ENCODE results near the gene TRAPPC3L. TPM values are rescaled to one million over a fixed set of nuclear protein-coding genes. Genes with fewer than 3 reads are reported as not detected.

Gene TRAPPC3L
- total RNA-seq, 1 experiment from 2014 or later = not detected

DNA sequence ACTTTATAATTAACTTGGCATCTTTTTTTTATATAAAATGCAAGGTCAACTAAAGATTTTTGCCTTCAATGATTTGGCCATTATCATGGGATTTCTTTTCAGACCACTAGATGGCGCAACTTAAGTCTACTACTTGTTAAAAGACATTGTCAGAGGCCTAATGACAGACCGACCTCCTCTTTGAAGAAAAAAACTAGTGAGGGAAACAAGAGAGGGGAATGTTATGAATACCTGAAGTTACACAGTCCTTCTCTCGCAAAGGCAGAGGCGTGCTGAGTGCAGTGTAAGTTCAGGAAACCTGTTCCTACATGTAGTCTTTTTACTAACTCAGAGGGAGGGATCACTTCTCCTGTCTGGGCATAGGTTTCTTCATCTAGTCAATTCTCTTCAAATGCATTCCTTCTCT lies 9.3 kb downstream of the TRAPPC3L start:
- H2BK120ac ChIP-seq (ENCODE audit: low read depth, low read length, poor library complexity, severe bottlenecking) = no peak overlapping the region
- H3K27me3 Mint-ChIP-seq (ENCODE audit: low read depth) = no peaks in the 10 kb centered on the region
- no peak overlapping the region for H2AK5ac ChIP-seq (ENCODE audit: insufficient read length, low read length)
- H2BK12ac ChIP-seq (ENCODE audit: insufficient read length, low read depth, low read length) = no peak overlapping the region
- H3K4me1 Mint-ChIP-seq = peaks cover 13 to 16% of the 10 kb centered on the region in 2 experiments
- H3K4me1 ChIP-seq (ENCODE audit: insufficient read depth, low read length) = no peaks in the 10 kb centered on the region; the same call in 1 of the 2 replicates
- H4K8ac ChIP-seq (replicated peaks; ENCODE audit: insufficient read length, low read depth, low read length) = no peak overlapping the region
- no peak overlapping the region for H3K4me2 ChIP-seq (ENCODE audit: insufficient read depth, insufficient read length, low read length)
- H3K27me3 ChIP-seq (ENCODE audit: insufficient read depth, low read length) = no peaks in the 10 kb centered on the region
- H2AFZ ChIP-seq (ENCODE audit: low read length) = no peak overlapping the region
- no peak overlapping the region for H3K18ac ChIP-seq (ENCODE audit: insufficient read length, low read depth, low read length)
- TF ChIP-seq, protein P1, sequence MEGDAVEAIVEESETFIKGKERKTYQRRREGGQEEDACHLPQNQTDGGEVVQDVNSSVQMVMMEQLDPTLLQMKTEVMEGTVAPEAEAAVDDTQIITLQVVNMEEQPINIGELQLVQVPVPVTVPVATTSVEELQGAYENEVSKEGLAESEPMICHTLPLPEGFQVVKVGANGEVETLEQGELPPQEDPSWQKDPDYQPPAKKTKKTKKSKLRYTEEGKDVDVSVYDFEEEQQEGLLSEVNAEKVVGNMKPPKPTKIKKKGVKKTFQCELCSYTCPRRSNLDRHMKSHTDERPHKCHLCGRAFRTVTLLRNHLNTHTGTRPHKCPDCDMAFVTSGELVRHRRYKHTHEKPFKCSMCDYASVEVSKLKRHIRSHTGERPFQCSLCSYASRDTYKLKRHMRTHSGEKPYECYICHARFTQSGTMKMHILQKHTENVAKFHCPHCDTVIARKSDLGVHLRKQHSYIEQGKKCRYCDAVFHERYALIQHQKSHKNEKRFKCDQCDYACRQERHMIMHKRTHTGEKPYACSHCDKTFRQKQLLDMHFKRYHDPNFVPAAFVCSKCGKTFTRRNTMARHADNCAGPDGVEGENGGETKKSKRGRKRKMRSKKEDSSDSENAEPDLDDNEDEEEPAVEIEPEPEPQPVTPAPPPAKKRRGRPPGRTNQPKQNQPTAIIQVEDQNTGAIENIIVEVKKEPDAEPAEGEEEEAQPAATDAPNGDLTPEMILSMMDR (conservative IDR thresholded peaks at IDR 0.05) = peak; percentile 81
- no peaks in the 10 kb centered on the region for H3K9me3 Mint-ChIP-seq
- H3K9me3 ChIP-seq (ENCODE audit: control insufficient read depth, low read depth, low read length) = no peaks in the 10 kb centered on the region
- H4K5ac ChIP-seq (ENCODE audit: insufficient read length, low read depth, low read length) = no peak overlapping the region
- H3K9ac ChIP-seq (ENCODE audit: extremely low read depth, insufficient read length, low read length) = no peak overlapping the region
- no peaks in the 10 kb centered on the region for H3K79me2 ChIP-seq (ENCODE audit: insufficient read depth, low read length)
- no peak overlapping the region for H3T11ph ChIP-seq (ENCODE audit: low read length)
- H2BK5ac ChIP-seq (ENCODE audit: insufficient read length, low read length) = no peak overlapping the region
- no peaks in the 10 kb centered on the region for H4K20me1 ChIP-seq (ENCODE audit: control insufficient read depth, insufficient read depth, insufficient read length)
- H3K23me2 ChIP-seq (ENCODE audit: insufficient read length, low read depth, low read length, poor library complexity, severe bottlenecking) = no peaks in the 10 kb centered on the region
- no CpG with 5 or more reads among the region's 4 CpGs for WGBS (ENCODE audit: extremely low coverage, insufficient read length, low lambda C conversion rate)
- H3K27ac Mint-ChIP-seq = no peak overlapping the region
- H3K4me3 Mint-ChIP-seq = no peak overlapping the region
- H3K4ac ChIP-seq (ENCODE audit: low read depth, low read length) = no peak overlapping the region
- H3K14ac ChIP-seq (ENCODE audit: insufficient read depth, low read length) = no peak overlapping the region
- no peak overlapping the region for H3K27ac ChIP-seq (ENCODE audit: insufficient read length, low read depth, low read length)
- no peaks in the 10 kb centered on the region for H3K36me3 Mint-ChIP-seq (ENCODE audit: insufficient read depth in 1 of 3, low read depth in 3 of 3)
- DNase-seq = no peak
- H3K79me1 ChIP-seq (ENCODE audit: insufficient read depth, low read depth, low read length, poor library complexity, severe bottlenecking) = no peaks in the 10 kb centered on the region
- no peak overlapping the region for H2BK15ac ChIP-seq (ENCODE audit: low read depth, low read length)
- H4K91ac ChIP-seq (ENCODE audit: insufficient read length, low read depth, low read length) = no peak overlapping the region
- no peak overlapping the region for H3K56ac ChIP-seq (ENCODE audit: insufficient read length, low read depth, low read length)
- H3K23ac ChIP-seq (ENCODE audit: insufficient read length, low read depth, low read length) = no peak overlapping the region
- no peak overlapping the region for H2BK20ac ChIP-seq (ENCODE audit: low read depth, low read length, poor library complexity, severe bottlenecking)

Data from H9 (cell line).